Osteocyte (in vitro differentiated cells): ENCODE data around the gene PEF1. TPM values are rescaled to one million over a fixed set of nuclear protein-coding genes. Genes with fewer than 3 reads are reported as not detected.

Experiments used
- DNase-seq: peaks from one replicate; pipeline ENCODE4 v3.0.0; 2021; ENCODE audit warnings: mixed read lengths; ENCODE audit not compliant: unreplicated experiment; ENCODE audit errors: extremely low spot score
- H3K27ac Mint-ChIP-seq: one replicate; pipeline ENCODE4 v1.8.0; 2021; ENCODE audit warnings: mild to moderate bottlenecking, mixed read lengths; ENCODE audit not compliant: unreplicated experiment
- H3K27me3 Mint-ChIP-seq: one replicate; pipeline ENCODE4 v1.8.0; 2021; ENCODE audit warnings: mixed read lengths; ENCODE audit not compliant: unreplicated experiment
- H3K36me3 Mint-ChIP-seq: one replicate; pipeline ENCODE4 v1.8.0; 2021; ENCODE audit warnings: mixed read lengths; ENCODE audit not compliant: unreplicated experiment
- H3K4me1 Mint-ChIP-seq: one replicate; pipeline ENCODE4 v1.8.0; 2021; ENCODE audit warnings: mixed read lengths; ENCODE audit not compliant: unreplicated experiment
- H3K4me3 Mint-ChIP-seq: one replicate; pipeline ENCODE4 v1.8.0; 2021; ENCODE audit warnings: mild to moderate bottlenecking, moderate library complexity, mixed read lengths; ENCODE audit not compliant: unreplicated experiment
- H3K9me3 Mint-ChIP-seq: one replicate; pipeline ENCODE4 v1.8.0; 2021; ENCODE audit warnings: mixed read lengths; ENCODE audit not compliant: unreplicated experiment
- CTCF ChIP-seq: fragments of 200-600 bp; sonication (generic); IDR thresholded peaks from 2 replicates; pipeline ENCODE4 v1.5.0; 2021; ENCODE audit warnings: antibody characterized with exemption, mild to moderate bottlenecking, moderate library complexity
- total RNA-seq: library from RNA; stranded (reverse); gene quantifications from 2 replicates; pipeline ENCODE4 v1.2.1, GENCODE V29; 2021

The PEF1 gene
- total RNA-seq, 1 donor from 2014 or later, result 57.0 TPM

- no peaks in the 10 kb centered on the region for H3K27me3 Mint-ChIP-seq
- peaks cover 7% of the 10 kb centered on the region for H3K36me3 Mint-ChIP-seq
- H3K4me1 Mint-ChIP-seq, result peaks cover 34% of the 10 kb centered on the region
- no peaks in the 10 kb centered on the region for H3K9me3 Mint-ChIP-seq
- no peak for DNase-seq
- TF ChIP-seq CTCF, result no peak
- peak overlapping the region; percentile 23 for H3K27ac Mint-ChIP-seq
- H3K4me3 Mint-ChIP-seq, result no peak overlapping the region
These were observed 45.2 kb upstream of the PEF1 start for GRCh38 chr1:31689854-31690253.

GRCh38 chr1:31689379-31689778 is 44.7 kb upstream of the PEF1 start:
- no peak for TF ChIP-seq CTCF
- H3K27me3 Mint-ChIP-seq, result no peaks in the 10 kb centered on the region
- H3K4me3 Mint-ChIP-seq, result no peak overlapping the region
- H3K9me3 Mint-ChIP-seq, result no peaks in the 10 kb centered on the region
- peak overlapping the region; percentile 23 for H3K27ac Mint-ChIP-seq
- DNase-seq, result no peak
- peaks cover 7% of the 10 kb centered on the region for H3K36me3 Mint-ChIP-seq
- peaks cover 31% of the 10 kb centered on the region for H3K4me1 Mint-ChIP-seq

GRCh38 chr1:31688233-31688918 is 43.7 kb upstream of the PEF1 start:
- Mint-ChIP-seq H3K27ac (peak overlapping the region; percentile 40), H3K4me1 (peaks cover 29% of the 10 kb centered on the region), H3K4me3 (no peak overlapping the region), H3K27me3 (no peaks in the 10 kb centered on the region), H3K36me3 (peaks cover 7% of the 10 kb centered on the region), H3K9me3 (no peaks in the 10 kb centered on the region)
- no peak for TF ChIP-seq CTCF
- no peak for DNase-seq

GRCh38 chr1:31687601-31688000 is 42.9 kb upstream of the PEF1 start:
- Mint-ChIP-seq H3K4me1 (peaks cover 29% of the 10 kb centered on the region), H3K27me3 (no peaks in the 10 kb centered on the region), H3K36me3 (peaks cover 9% of the 10 kb centered on the region), H3K9me3 (no peaks in the 10 kb centered on the region), H3K4me3 (no peak overlapping the region), H3K27ac (no peak overlapping the region)
- no peak for TF ChIP-seq CTCF
- no peak for DNase-seq

- no peak overlapping the region for H3K27ac Mint-ChIP-seq
- DNase-seq, result no peak
- H3K4me3 Mint-ChIP-seq, result no peak overlapping the region
- H3K4me1 Mint-ChIP-seq, result peaks cover 23% of the 10 kb centered on the region
- no peak for TF ChIP-seq CTCF
- peaks cover 12% of the 10 kb centered on the region for H3K36me3 Mint-ChIP-seq
- no peaks in the 10 kb centered on the region for H3K9me3 Mint-ChIP-seq
- no peaks in the 10 kb centered on the region for H3K27me3 Mint-ChIP-seq
These were observed 41.1 kb upstream of the PEF1 start for GRCh38 chr1:31685795-31686194.
